SK-N-SH treated with all-trans-retinoic acid at 6 μM for 48 hours (cell line): ENCODE measurements around the gene STRADB.

Experiments
- ATAC-seq: fragments of 200-7000 bp; cut with Tn5 transposase; 3 replicates; pipeline ENCODE4 v1.9.1; 2020; ENCODE audit warnings: mild to moderate bottlenecking, moderate library complexity
- ARNTL ChIP-seq: fragments of 450-650 bp; formaldehyde crosslinking; IDR thresholded peaks from 2 replicates; pipeline ENCODE4 v1.5.0; 2020; ENCODE audit warnings: low read depth, mild to moderate bottlenecking, moderate library complexity, borderline replicate concordance
- BACH2 ChIP-seq: fragments of 250-450 bp; sonication (Bioruptor Pico); IDR thresholded peaks from 2 replicates; pipeline ENCODE4 v1.9.0; 2021; ENCODE audit warnings: mild to moderate bottlenecking, borderline replicate concordance
- ESRRG ChIP-seq: fragments of 250-450 bp; sonication (Bioruptor Pico); IDR thresholded peaks from 2 replicates; pipeline ENCODE4 v1.6.1; 2021; ENCODE audit warnings: mild to moderate bottlenecking
- GLIS3 ChIP-seq: fragments of 250-450 bp; sonication (Bioruptor Pico); IDR thresholded peaks from 2 replicates; pipeline ENCODE4 v1.5.0; 2020; ENCODE audit warnings: mild to moderate bottlenecking, moderate library complexity
- OSR1 ChIP-seq: fragments of 250-450 bp; sonication (Bioruptor Pico); IDR thresholded peaks from 2 replicates; pipeline ENCODE4 v1.8.0; 2022; ENCODE audit warnings: moderate library complexity, mild to moderate bottlenecking, inconsistent platforms
- RARB ChIP-seq: fragments of 250-450 bp; sonication (Bioruptor Pico); IDR thresholded peaks from 2 replicates; pipeline ENCODE4 v1.8.0; 2021; ENCODE audit warnings: mild to moderate bottlenecking, moderate library complexity
- SNAI2 ChIP-seq: fragments of 250-450 bp; sonication (Bioruptor Pico); IDR thresholded peaks from 2 replicates; pipeline ENCODE4 v1.5.0; 2020; ENCODE audit warnings: mild to moderate bottlenecking, moderate library complexity
- TCF4 ChIP-seq: fragments of 250-450 bp; sonication (Bioruptor Pico); IDR thresholded peaks from 2 replicates; pipeline ENCODE4 v1.8.0; 2021; ENCODE audit warnings: mild to moderate bottlenecking, moderate library complexity, borderline replicate concordance
- TOX ChIP-seq: fragments of 250-450 bp; sonication (Bioruptor Pico); IDR thresholded peaks from 2 replicates; pipeline ENCODE4 v1.8.0; 2021; ENCODE audit warnings: mild to moderate bottlenecking, moderate library complexity, borderline replicate concordance
- ZC3H10 ChIP-seq: fragments of 250-450 bp; sonication (Bioruptor Pico); IDR thresholded peaks from 2 replicates; pipeline ENCODE4 v1.5.1; 2021; ENCODE audit warnings: mild to moderate bottlenecking, moderate library complexity
- ZFP30 ChIP-seq: fragments of 450-650 bp; formaldehyde crosslinking; IDR thresholded peaks from 2 replicates; pipeline ENCODE4 v1.5.0; 2022; ENCODE audit warnings: mild to moderate bottlenecking, moderate library complexity
- ZNF565 ChIP-seq: fragments of 450-650 bp; formaldehyde crosslinking; conservative IDR thresholded peaks from 2 replicates; pipeline ENCODE4 v1.5.0; 2020; ENCODE audit warnings: low read depth, mild to moderate bottlenecking, moderate library complexity
- ZNF8 ChIP-seq: fragments of 450-650 bp; formaldehyde crosslinking; IDR thresholded peaks from 2 replicates; pipeline ENCODE4 v1.5.0; 2020; ENCODE audit warnings: mild to moderate bottlenecking, moderate library complexity
- TF ChIP-seq, protein P1 (sequence below): fragments of 250-450 bp; sonication (Bioruptor Pico); IDR thresholded peaks from 2 replicates; pipeline ENCODE4 v1.8.0; 2021; ENCODE audit warnings: low read depth, mild to moderate bottlenecking, moderate library complexity, borderline replicate concordance
- TF ChIP-seq, protein P2 (sequence below): fragments of 250-450 bp; sonication (Bioruptor Pico); IDR thresholded peaks from 2 replicates; pipeline ENCODE4 v1.5.1; 2021; ENCODE audit warnings: mild to moderate bottlenecking, moderate library complexity
- TF ChIP-seq, protein P3 (sequence below): fragments of 250-450 bp; sonication (Bioruptor Pico); IDR thresholded peaks from 2 replicates; pipeline ENCODE4 v1.5.0; 2020; ENCODE audit warnings: mild to moderate bottlenecking, moderate library complexity
- TF ChIP-seq, protein P4 (sequence below): fragments of 250-450 bp; sonication (Bioruptor Pico); IDR thresholded peaks from 2 replicates; pipeline ENCODE4 v1.8.0; 2020; ENCODE audit warnings: mild to moderate bottlenecking, moderate library complexity, borderline replicate concordance

Gene STRADB

DNA sequence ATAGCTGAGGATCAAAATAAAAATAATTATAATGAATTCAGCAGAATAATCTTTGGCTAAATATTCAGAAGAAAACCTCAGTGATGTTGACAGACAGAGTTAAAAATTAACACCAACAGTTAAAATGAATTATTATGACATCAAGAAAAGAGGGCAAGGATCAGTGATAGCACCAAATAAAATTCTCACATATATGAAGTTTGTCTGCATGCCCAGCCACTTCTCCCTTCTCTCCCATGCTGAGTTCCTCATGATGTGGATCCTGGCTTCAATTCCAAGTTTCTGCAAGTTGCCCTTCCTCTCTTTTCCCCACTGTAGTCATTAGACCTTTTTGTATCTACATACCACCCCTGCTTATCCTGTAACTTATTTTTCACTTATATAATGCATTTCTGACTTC, 6.8 kb downstream of the STRADB start:
- no peak for ATAC-seq
- TF ChIP-seq, protein P1, sequence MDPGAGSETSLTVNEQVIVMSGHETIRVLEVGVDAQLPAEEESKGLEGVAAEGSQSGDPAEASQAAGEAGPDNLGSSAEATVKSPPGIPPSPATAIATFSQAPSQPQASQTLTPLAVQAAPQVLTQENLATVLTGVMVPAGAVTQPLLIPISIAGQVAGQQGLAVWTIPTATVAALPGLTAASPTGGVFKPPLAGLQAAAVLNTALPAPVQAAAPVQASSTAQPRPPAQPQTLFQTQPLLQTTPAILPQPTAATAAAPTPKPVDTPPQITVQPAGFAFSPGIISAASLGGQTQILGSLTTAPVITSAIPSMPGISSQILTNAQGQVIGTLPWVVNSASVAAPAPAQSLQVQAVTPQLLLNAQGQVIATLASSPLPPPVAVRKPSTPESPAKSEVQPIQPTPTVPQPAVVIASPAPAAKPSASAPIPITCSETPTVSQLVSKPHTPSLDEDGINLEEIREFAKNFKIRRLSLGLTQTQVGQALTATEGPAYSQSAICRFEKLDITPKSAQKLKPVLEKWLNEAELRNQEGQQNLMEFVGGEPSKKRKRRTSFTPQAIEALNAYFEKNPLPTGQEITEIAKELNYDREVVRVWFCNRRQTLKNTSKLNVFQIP = no peak
- no peak for TF ChIP-seq ZFP30
- TF ChIP-seq, protein P2, sequence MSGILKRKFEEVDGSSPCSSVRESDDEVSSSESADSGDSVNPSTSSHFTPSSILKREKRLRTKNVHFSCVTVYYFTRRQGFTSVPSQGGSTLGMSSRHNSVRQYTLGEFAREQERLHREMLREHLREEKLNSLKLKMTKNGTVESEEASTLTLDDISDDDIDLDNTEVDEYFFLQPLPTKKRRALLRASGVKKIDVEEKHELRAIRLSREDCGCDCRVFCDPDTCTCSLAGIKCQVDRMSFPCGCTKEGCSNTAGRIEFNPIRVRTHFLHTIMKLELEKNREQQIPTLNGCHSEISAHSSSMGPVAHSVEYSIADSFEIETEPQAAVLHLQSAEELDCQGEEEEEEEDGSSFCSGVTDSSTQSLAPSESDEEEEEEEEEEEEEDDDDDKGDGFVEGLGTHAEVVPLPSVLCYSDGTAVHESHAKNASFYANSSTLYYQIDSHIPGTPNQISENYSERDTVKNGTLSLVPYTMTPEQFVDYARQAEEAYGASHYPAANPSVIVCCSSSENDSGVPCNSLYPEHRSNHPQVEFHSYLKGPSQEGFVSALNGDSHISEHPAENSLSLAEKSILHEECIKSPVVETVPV = no peak

DNA sequence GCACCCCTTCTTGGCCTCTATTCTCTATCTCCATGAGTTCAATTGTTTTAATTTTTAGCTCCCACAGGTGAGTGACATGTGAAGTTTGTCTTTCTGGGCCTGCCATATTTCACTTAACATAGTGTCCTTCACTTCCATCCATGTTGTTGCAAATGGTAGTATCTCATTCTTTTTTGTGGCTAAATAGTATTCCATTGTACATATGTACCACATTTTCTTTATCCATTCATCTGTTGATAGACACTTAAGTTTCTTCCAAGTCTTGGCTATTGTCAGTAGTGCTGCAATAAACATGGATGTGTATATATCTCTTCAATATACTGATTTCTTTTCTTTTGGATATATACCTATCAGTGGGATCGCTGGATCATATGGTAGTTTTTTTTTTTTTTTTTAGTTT, 9.0 kb downstream of the STRADB start:
- TF ChIP-seq ZNF8 (CRISPR knock-in tag) = peak; percentile 80
- TF ChIP-seq, protein P3, sequence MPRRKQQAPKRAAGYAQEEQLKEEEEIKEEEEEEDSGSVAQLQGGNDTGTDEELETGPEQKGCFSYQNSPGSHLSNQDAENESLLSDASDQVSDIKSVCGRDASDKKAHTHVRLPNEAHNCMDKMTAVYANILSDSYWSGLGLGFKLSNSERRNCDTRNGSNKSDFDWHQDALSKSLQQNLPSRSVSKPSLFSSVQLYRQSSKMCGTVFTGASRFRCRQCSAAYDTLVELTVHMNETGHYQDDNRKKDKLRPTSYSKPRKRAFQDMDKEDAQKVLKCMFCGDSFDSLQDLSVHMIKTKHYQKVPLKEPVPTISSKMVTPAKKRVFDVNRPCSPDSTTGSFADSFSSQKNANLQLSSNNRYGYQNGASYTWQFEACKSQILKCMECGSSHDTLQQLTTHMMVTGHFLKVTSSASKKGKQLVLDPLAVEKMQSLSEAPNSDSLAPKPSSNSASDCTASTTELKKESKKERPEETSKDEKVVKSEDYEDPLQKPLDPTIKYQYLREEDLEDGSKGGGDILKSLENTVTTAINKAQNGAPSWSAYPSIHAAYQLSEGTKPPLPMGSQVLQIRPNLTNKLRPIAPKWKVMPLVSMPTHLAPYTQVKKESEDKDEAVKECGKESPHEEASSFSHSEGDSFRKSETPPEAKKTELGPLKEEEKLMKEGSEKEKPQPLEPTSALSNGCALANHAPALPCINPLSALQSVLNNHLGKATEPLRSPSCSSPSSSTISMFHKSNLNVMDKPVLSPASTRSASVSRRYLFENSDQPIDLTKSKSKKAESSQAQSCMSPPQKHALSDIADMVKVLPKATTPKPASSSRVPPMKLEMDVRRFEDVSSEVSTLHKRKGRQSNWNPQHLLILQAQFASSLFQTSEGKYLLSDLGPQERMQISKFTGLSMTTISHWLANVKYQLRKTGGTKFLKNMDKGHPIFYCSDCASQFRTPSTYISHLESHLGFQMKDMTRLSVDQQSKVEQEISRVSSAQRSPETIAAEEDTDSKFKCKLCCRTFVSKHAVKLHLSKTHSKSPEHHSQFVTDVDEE (CRISPR knock-in tag) = no peak
- no peak for TF ChIP-seq TOX (CRISPR knock-in tag)
- ATAC-seq = no peak

DNA sequence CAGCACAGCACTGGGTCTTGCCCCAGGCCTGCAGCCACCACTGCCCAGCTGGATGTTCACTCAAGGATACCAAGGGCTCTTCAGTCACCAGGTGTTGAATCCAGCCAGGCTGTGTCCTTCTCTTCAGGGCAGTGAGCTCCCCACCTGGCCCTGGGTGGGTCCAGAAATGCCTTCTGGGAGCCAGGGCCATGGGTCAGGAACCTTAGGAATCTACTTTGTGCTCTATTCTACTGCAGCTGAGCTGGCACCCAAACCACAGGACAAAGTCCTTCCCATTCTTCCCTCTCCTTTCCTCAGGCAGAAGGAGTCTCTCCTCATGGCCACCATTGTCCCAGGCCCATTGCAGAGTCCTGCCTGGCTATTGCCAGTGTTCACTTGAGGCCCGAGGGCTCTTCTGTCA, 13.0 kb downstream of the STRADB start:
- TF ChIP-seq TOX (CRISPR knock-in tag) = no peak
- no peak for TF ChIP-seq ESRRG
- TF ChIP-seq ZNF565 (CRISPR knock-in tag) = no peak
- no peak for TF ChIP-seq ARNTL (CRISPR knock-in tag)
- no peak for TF ChIP-seq TCF4
- TF ChIP-seq BACH2 (CRISPR knock-in tag) = no peak
- TF ChIP-seq ZC3H10 (CRISPR knock-in tag) = no peak
- TF ChIP-seq, protein P4, sequence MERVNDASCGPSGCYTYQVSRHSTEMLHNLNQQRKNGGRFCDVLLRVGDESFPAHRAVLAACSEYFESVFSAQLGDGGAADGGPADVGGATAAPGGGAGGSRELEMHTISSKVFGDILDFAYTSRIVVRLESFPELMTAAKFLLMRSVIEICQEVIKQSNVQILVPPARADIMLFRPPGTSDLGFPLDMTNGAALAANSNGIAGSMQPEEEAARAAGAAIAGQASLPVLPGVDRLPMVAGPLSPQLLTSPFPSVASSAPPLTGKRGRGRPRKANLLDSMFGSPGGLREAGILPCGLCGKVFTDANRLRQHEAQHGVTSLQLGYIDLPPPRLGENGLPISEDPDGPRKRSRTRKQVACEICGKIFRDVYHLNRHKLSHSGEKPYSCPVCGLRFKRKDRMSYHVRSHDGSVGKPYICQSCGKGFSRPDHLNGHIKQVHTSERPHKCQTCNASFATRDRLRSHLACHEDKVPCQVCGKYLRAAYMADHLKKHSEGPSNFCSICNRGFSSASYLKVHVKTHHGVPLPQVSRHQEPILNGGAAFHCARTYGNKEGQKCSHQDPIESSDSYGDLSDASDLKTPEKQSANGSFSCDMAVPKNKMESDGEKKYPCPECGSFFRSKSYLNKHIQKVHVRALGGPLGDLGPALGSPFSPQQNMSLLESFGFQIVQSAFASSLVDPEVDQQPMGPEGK (CRISPR knock-in tag) = no peak
- no peak for TF ChIP-seq ZFP30
- TF ChIP-seq, protein P3 (CRISPR knock-in tag) = no peak
- TF ChIP-seq GLIS3 (CRISPR knock-in tag) = no peak
- TF ChIP-seq, protein P2 = no peak
- no peak for TF ChIP-seq OSR1
- no peak for TF ChIP-seq SNAI2 (CRISPR knock-in tag)
- TF ChIP-seq RARB (CRISPR knock-in tag) = no peak
- no peak for ATAC-seq
